Dermis microvascular lymphatic vessel endothelial cell (primary cell): ENCODE data around the gene GTF3C5. TPM values are rescaled to one million over a fixed set of nuclear protein-coding genes. Genes with fewer than 3 reads are reported as not detected.
"Not testable (repeated sequence)": the region's sequence is repeated elsewhere in the genome, so short reads cannot be mapped to it uniquely, and the experiment has no call there.

Experiments
- DNase-seq, 2 donors: peaks; one replicate each; pipeline versions ENCODE4 v3.0.0 to v3.0.0-alpha.2; 2010; ENCODE audit warnings: low read depth in 2 of 2
- total RNA-seq: library from RNA; depleted of rRNA; stranded (reverse); fragments of >200 nt; gene quantifications from 2 replicates; pipeline ENCODE4 v1.2.1, GENCODE V29; 2014

Gene GTF3C5
- total RNA-seq, 1 donor from 2014 or later, result 37.4 TPM

- no peak for DNase-seq
These were observed 34.3 kb upstream of the GTF3C5 start for GRCh38 chr9:132996526-132996925.

- DNase-seq, result no peak
These were observed 33.2 kb upstream of the GTF3C5 start for GRCh38 chr9:132997591-132997990.

GRCh38 chr9:132998221-132998620 lies 32.6 kb upstream of the GTF3C5 start:
- not testable (repeated sequence) for DNase-seq

GRCh38 chr9:132998831-132999635 lies 31.8 kb upstream of the GTF3C5 start:
- no peak for DNase-seq

GRCh38 chr9:133002147-133003070 lies 28.4 kb upstream of the GTF3C5 start:
- DNase-seq, result no peak

- no peak for DNase-seq
These were observed 27.7 kb upstream of the GTF3C5 start for GRCh38 chr9:133003071-133003461.

GRCh38 chr9:133003671-133004090 lies 27.1 kb upstream of the GTF3C5 start:
- DNase-seq, result no peak

- no peak for DNase-seq
These were observed 26.5 kb upstream of the GTF3C5 start for GRCh38 chr9:133004091-133004998.

GRCh38 chr9:133004999-133005760 lies 25.6 kb upstream of the GTF3C5 start:
- no peak for DNase-seq

GRCh38 chr9:133005957-133006356 lies 24.8 kb upstream of the GTF3C5 start:
- DNase-seq, result no peak

- DNase-seq, result no peak
These were observed 24.0 kb upstream of the GTF3C5 start for GRCh38 chr9:133006731-133007352.

- no peak for DNase-seq
These were observed 22.4 kb upstream of the GTF3C5 start for GRCh38 chr9:133008406-133008805.

GRCh38 chr9:133008824-133009223 lies 22.0 kb upstream of the GTF3C5 start:
- DNase-seq, result no peak

- DNase-seq, result no peak
These were observed 20.8 kb upstream of the GTF3C5 start for GRCh38 chr9:133009906-133010582.

GRCh38 chr9:133014696-133015095 lies 16.1 kb upstream of the GTF3C5 start:
- no peak for DNase-seq

GRCh38 chr9:133023117-133023890 lies 7.5 kb upstream of the GTF3C5 start:
- no peak for DNase-seq

- DNase-seq, result no peak
These were observed 4.4 kb upstream of the GTF3C5 start for GRCh38 chr9:133026426-133026825.

GRCh38 chr9:133027134-133027533 lies 3.7 kb upstream of the GTF3C5 start:
- DNase-seq, result no peak

- no peak for DNase-seq
These were observed 2.6 kb upstream of the GTF3C5 start for GRCh38 chr9:133028221-133028620.
